Smooth muscle cell (in vitro differentiated cells): ENCODE results near the gene AK8. TPM values are rescaled to one million over a fixed set of nuclear protein-coding genes. Genes with fewer than 3 reads are reported as not detected.
A peak's percentile ranks its signal among the peaks of the same experiment; 100 is the strongest.

Source experiments
- DNase-seq: peaks from one replicate; lab custom pipeline; 2025; ENCODE audit not compliant: unreplicated experiment; lab: John Stamatoyannopoulos, UW
- H2AFZ ChIP-seq: fragments of 200-600 bp; sonication (generic); 2 replicates; pipeline ENCODE4 v1.6.0; 2016; ENCODE audit warnings: antibody characterized with exemption, low read depth, mild to moderate bottlenecking
- H3F3A ChIP-seq: fragments of 200-600 bp; sonication (generic); 2 replicates; pipeline ENCODE4 v1.6.0; 2017; ENCODE audit warnings: antibody characterized with exemption, low read depth
- H3K27ac ChIP-seq: fragments of 200-600 bp; sonication (generic); 2 replicates; pipeline ENCODE4 v1.5.1; 2016; ENCODE audit warnings: low read depth, mild to moderate bottlenecking
- H3K27me3 ChIP-seq: fragments of 200-600 bp; sonication (generic); 2 replicates; pipeline ENCODE4 v1.6.1; 2016; ENCODE audit warnings: low read depth, mild to moderate bottlenecking
- H3K36me3 ChIP-seq: fragments of 200-600 bp; sonication (generic); 2 replicates; pipeline ENCODE4 v1.5.1; 2016; ENCODE audit warnings: low read depth
- H3K4me1 ChIP-seq: fragments of 200-600 bp; sonication (generic); 2 replicates; pipeline ENCODE4 v1.5.1; 2016; ENCODE audit warnings: low read depth
- H3K4me2 ChIP-seq: fragments of 200-600 bp; sonication (generic); 2 replicates; pipeline ENCODE4 v1.6.0; 2016; ENCODE audit warnings: mild to moderate bottlenecking
- H3K4me3 ChIP-seq: fragments of 200-600 bp; sonication (generic); 2 replicates; pipeline ENCODE4 v1.5.1; 2016; ENCODE audit warnings: mild to moderate bottlenecking
- H3K79me2 ChIP-seq: fragments of 200-600 bp; sonication (generic); 2 replicates; pipeline ENCODE4 v1.6.0; 2016; ENCODE audit warnings: low read depth, mild to moderate bottlenecking
- H3K9ac ChIP-seq: fragments of 200-600 bp; sonication (generic); 2 replicates; pipeline ENCODE4 v1.6.0; 2016; ENCODE audit warnings: low read depth
- H3K9me3 ChIP-seq: fragments of 200-600 bp; sonication (generic); replicated peaks from 2 replicates; pipeline ENCODE4 v1.5.1; 2016; ENCODE audit warnings: low read depth
- H4K20me1 ChIP-seq: fragments of 200-600 bp; sonication (generic); 2 replicates; pipeline ENCODE4 v1.6.0; 2016; ENCODE audit warnings: low read depth
- CTCF ChIP-seq: fragments of 200-600 bp; sonication (generic); IDR thresholded peaks from 2 replicates; pipeline ENCODE4 v1.5.1; 2017; ENCODE audit warnings: borderline replicate concordance, mild to moderate bottlenecking, antibody characterized with exemption; ENCODE audit not compliant: insufficient read depth, poor library complexity, severe bottlenecking
- WGBS: methylation state at CpG from one replicate; pipeline ENCODE4 v1.1.7; 2016; ENCODE audit warnings: low lambda C conversion rate; 5-methylcytosine and 5-hydroxymethylcytosine counted together
- polyA plus RNA-seq: library from polyadenylated mRNA; unstranded; fragments of >200 nt; fragmentation: Nextera tagmentation; extraction: Ambion mirVana; gene quantifications from 2 replicates; pipeline ENCODE4 v1.2.1, GENCODE V29; 2016
- total RNA-seq: library from RNA; depleted of rRNA; stranded (reverse); fragments of >200 nt; gene quantifications from 2 replicates; pipeline ENCODE4 v1.2.3, GENCODE V29; 2014

The AK8 gene
- total and polyA plus RNA-seq, 2 experiments from 2014 or later, result 0.67 to 1.4 TPM

DNA sequence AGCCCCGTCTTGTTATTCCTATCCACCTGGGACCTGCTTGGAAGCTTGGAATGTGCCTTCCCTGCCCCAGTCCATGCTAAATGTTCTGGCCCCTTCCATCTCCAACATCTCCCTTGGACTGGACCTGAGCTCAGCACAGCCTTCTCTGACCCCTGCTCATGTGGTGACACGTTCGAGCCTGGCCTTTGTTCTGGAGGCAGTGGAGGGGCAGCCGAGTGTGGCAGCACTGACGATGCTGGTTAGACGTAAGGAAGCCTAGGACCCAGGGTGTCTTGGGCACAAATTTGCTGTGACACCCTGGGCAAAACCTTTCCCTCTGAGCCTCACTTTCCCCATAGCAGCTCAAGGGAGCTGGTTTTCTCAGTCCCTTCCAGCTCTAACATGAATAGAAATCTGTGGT lies 4.5 kb upstream of the AK8 start:
- Histone ChIP-seq H3K27me3 (no peaks in the 10 kb centered on the region), H3F3A (peaks cover 10% of the 10 kb centered on the region), H3K9ac (no peak overlapping the region), H4K20me1 (no peaks in the 10 kb centered on the region), H2AFZ (no peak overlapping the region), H3K9me3 (no peaks in the 10 kb centered on the region), H3K36me3 (no peaks in the 10 kb centered on the region), H3K4me1 (no peaks in the 10 kb centered on the region), H3K4me2 (no peak overlapping the region), H3K79me2 (no peaks in the 10 kb centered on the region), H3K4me3 (no peak overlapping the region), H3K27ac (no peak overlapping the region)
- DNase-seq, result no peak
- TF ChIP-seq CTCF, result no peak
- 85% methylated on average over 6 of the region's 6 CpGs for WGBS

DNA sequence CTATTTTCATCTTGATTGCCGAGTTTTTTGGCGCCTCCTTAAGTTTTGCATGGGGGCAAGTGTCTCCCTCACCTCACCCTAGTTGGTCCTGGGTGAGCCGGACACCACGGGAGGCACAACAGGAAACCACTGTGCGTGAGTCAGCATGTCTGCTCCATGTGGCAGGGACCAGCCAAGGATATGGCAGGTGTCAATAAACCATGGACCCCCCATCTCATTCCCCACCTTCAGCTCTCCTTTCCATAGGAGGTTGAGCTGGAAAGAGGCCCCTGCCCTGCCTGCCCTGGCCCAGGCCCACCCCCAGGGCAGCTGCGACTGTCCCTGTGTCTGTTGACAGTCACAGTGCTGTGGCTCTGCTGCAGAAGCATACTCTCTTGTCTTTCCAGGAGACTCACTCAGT lies 3.7 kb upstream of the AK8 start:
- Histone ChIP-seq H2AFZ (no peak overlapping the region), H3K9ac (no peak overlapping the region), H3K4me1 (no peaks in the 10 kb centered on the region), H3F3A (peaks cover 10% of the 10 kb centered on the region), H3K4me2 (no peak overlapping the region), H3K79me2 (no peaks in the 10 kb centered on the region), H3K4me3 (no peak overlapping the region), H3K36me3 (no peaks in the 10 kb centered on the region), H4K20me1 (no peaks in the 10 kb centered on the region), H3K27me3 (no peaks in the 10 kb centered on the region), H3K9me3 (no peaks in the 10 kb centered on the region), H3K27ac (no peak overlapping the region)
- no peak for DNase-seq
- no peak for TF ChIP-seq CTCF
- WGBS, result 81% methylated on average over 6 of the region's 6 CpGs

- Histone ChIP-seq H3K4me2 (no peak overlapping the region), H3K36me3 (no peaks in the 10 kb centered on the region), H4K20me1 (no peaks in the 10 kb centered on the region), H3K27me3 (no peaks in the 10 kb centered on the region), H3K4me3 (no peak overlapping the region), H3K4me1 (no peaks in the 10 kb centered on the region), H3K27ac (peak overlapping the region; percentile 91), H3K9ac (no peak overlapping the region), H2AFZ (no peak overlapping the region), H3K9me3 (no peaks in the 10 kb centered on the region), H3F3A (peaks cover 10% of the 10 kb centered on the region), H3K79me2 (no peaks in the 10 kb centered on the region)
- 72% methylated on average over 7 of the region's 7 CpGs for WGBS
- DNase-seq, result no peak
- no peak for TF ChIP-seq CTCF
Measured at GRCh38 chr9:132880324-132880661, 2.2 kb upstream of the AK8 start.

- Histone ChIP-seq H3K4me1 (no peaks in the 10 kb centered on the region), H3K4me3 (peak overlapping the region; percentile 92), H3K79me2 (no peaks in the 10 kb centered on the region), H3K27me3 (no peaks in the 10 kb centered on the region), H4K20me1 (no peaks in the 10 kb centered on the region), H3K36me3 (no peaks in the 10 kb centered on the region), H3F3A (peaks cover 10% of the 10 kb centered on the region), H3K4me2 (no peak overlapping the region), H2AFZ (no peak overlapping the region), H3K9ac (no peak overlapping the region), H3K27ac (peak overlapping the region; percentile 91), H3K9me3 (no peaks in the 10 kb centered on the region)
- DNase-seq, result no peak
- no peak for TF ChIP-seq CTCF
- 89% methylated on average over 6 of the region's 6 CpGs for WGBS
Measured at GRCh38 chr9:132879457-132880323, 1.6 kb upstream of the AK8 start.
